ENCODE results near the gene RAB11FIP3.
"Not testable (repeated sequence)": the region's sequence is repeated elsewhere in the genome, so short reads cannot be mapped to it uniquely, and the experiment has no call there.

The RAB11FIP3 gene

GRCh38 chr16:495127-495748, 69.8 kb downstream of the RAB11FIP3 start:
- no peak for ATAC-seq

- no peak for ATAC-seq
Observed at GRCh38 chr16:496097-496886, 70.8 kb downstream of the RAB11FIP3 start.

GRCh38 chr16:497258-497657, 71.8 kb downstream of the RAB11FIP3 start:
- ATAC-seq: no peak

GRCh38 chr16:499924-500323, 74.5 kb downstream of the RAB11FIP3 start:
- ATAC-seq: no peak

- ATAC-seq: no peak
Observed at GRCh38 chr16:500709-501108, 75.3 kb downstream of the RAB11FIP3 start.

GRCh38 chr16:502179-502943, 76.9 kb downstream of the RAB11FIP3 start:
- ATAC-seq: no peak

GRCh38 chr16:503150-504071, 78.0 kb downstream of the RAB11FIP3 start:
- no peak for ATAC-seq

- no peak for ATAC-seq
Observed at GRCh38 chr16:505479-506245, 80.2 kb downstream of the RAB11FIP3 start.

- ATAC-seq: no peak
Observed at GRCh38 chr16:506246-506546, 80.7 kb downstream of the RAB11FIP3 start.

- ATAC-seq: not testable (repeated sequence)
Observed at GRCh38 chr16:507527-507926, 82.1 kb downstream of the RAB11FIP3 start.

GRCh38 chr16:507996-508395, 82.5 kb downstream of the RAB11FIP3 start:
- ATAC-seq: no peak

- ATAC-seq: no peak
Observed at GRCh38 chr16:508884-509736, 83.7 kb downstream of the RAB11FIP3 start.

- no peak for ATAC-seq
Observed at GRCh38 chr16:510066-510825, 84.8 kb downstream of the RAB11FIP3 start.

GRCh38 chr16:512802-513201, 87.4 kb downstream of the RAB11FIP3 start:
- no peak for ATAC-seq

GRCh38 chr16:513950-514349, 88.5 kb downstream of the RAB11FIP3 start:
- ATAC-seq: no peak

- ATAC-seq: no peak
Observed at GRCh38 chr16:515175-515938, 89.9 kb downstream of the RAB11FIP3 start.

GRCh38 chr16:515939-516226, 90.4 kb downstream of the RAB11FIP3 start:
- no peak for ATAC-seq

GRCh38 chr16:516301-516700, 90.9 kb downstream of the RAB11FIP3 start:
- ATAC-seq: no peak

GRCh38 chr16:518858-519257, 93.4 kb downstream of the RAB11FIP3 start:
- no peak for ATAC-seq

GRCh38 chr16:519425-519824, 94.0 kb downstream of the RAB11FIP3 start:
- no peak for ATAC-seq

All from activated CD4-positive, CD25-positive, alpha-beta regulatory T cell treated with anti-CD3 and anti-CD28 coated beads, Interleukin-2, amount 50 U/mL, for 24 hours (primary cell).